IMR-90 (cell line): ENCODE data around the gene DCUN1D4. TPM values are rescaled to one million over a fixed set of nuclear protein-coding genes. Genes with fewer than 3 reads are reported as not detected.

Experiments used
- polyA plus RNA-seq, 3 experiments: library from polyadenylated mRNA; depleted of rRNA; stranded (reverse); fragments of >200 nt; gene quantifications; 2 replicates each; pipeline ENCODE4 v1.2.3, GENCODE V29; 2012; ENCODE audit warnings: low replicate concordance in 1 of 3
- total RNA-seq: library from RNA; depleted of rRNA; stranded (reverse); fragments of >200 nt; gene quantifications from 2 replicates; pipeline ENCODE4 v1.2.3, GENCODE V29; 2012; rRNA removed

Gene DCUN1D4
- total and polyA plus RNA-seq, 2 of the 4 experiments (the other 2 are of a cell fraction): 31.0 to 44.3 TPM

Other genes starting within 250 kb of the DCUN1D4 start
- under 0.01 and 0.18 TPM in 2 replicates for gene LRRC66, start 177.2 kb downstream of the DCUN1D4 start, total RNA-seq
- 0.09 and 0.10 TPM in 2 replicates for gene LRRC66, start 177.2 kb downstream of the DCUN1D4 start, polyA plus RNA-seq (2012; rRNA removed)
- gene SGCB, start 195.1 kb downstream of the DCUN1D4 start, total RNA-seq: 16.3 and 25.8 TPM in 2 replicates
- gene SGCB, start 195.1 kb downstream of the DCUN1D4 start, polyA plus RNA-seq (2012; rRNA removed): 18.3 and 24.0 TPM in 2 replicates
- 4.7 and 5.0 TPM in 2 replicates for gene SPATA18, start 208.2 kb downstream of the DCUN1D4 start, total RNA-seq
- gene SPATA18, start 208.2 kb downstream of the DCUN1D4 start, polyA plus RNA-seq (2012; rRNA removed): 2.4 and 3.0 TPM in 2 replicates